A549 (cell line): ENCODE data around the gene CCDC85A.

Experiments
- CBX2 ChIP-seq: fragments of 200-600 bp; sonication (generic); IDR thresholded peaks from 2 replicates; pipeline ENCODE4 v1.6.1; 2016; ENCODE audit warnings: low read depth, mild to moderate bottlenecking, borderline replicate concordance
- CHD2 ChIP-seq: fragments of 150-350 bp; IDR thresholded peaks from 2 replicates; pipeline ENCODE4 v1.6.1; 2014; ENCODE audit warnings: low read length; ENCODE audit not compliant: partially characterized antibody
- ESRRA ChIP-seq: fragments of 150-350 bp; IDR thresholded peaks from 2 replicates; pipeline ENCODE4 v1.6.1; 2014; ENCODE audit warnings: mild to moderate bottlenecking, low read length, borderline replicate concordance
- HOXB13 ChIP-seq: fragments of 250-450 bp; sonication (Bioruptor Pico); IDR thresholded peaks from 2 replicates; pipeline ENCODE4 v1.5.0; 2020; ENCODE audit warnings: low read depth, mild to moderate bottlenecking, moderate library complexity
- JUNB ChIP-seq: fragments of >200 bp; sonication (Bioruptor Twin); formaldehyde crosslinking; IDR thresholded peaks from 2 replicates; pipeline ENCODE4 v1.6.1; 2016
- KDM1A ChIP-seq: fragments of 200-600 bp; sonication (generic); IDR thresholded peaks from 2 replicates; pipeline ENCODE4 v1.6.1; 2016; ENCODE audit warnings: low read depth, mild to moderate bottlenecking
- MAFK ChIP-seq: fragments of 450-650 bp; IDR thresholded peaks from 2 replicates; pipeline ENCODE4 v1.6.1; 2014; ENCODE audit not compliant: partially characterized antibody
- POLR2A ChIP-seq: IDR thresholded peaks from 2 replicates; pipeline ENCODE4 v1.6.1; 2012; ENCODE audit warnings: mild to moderate bottlenecking, low read length
- RAD21 ChIP-seq, 2 experiments: fragments of >200 bp in 1 of 2; sonication (Bioruptor Twin) in 1 of 2; formaldehyde crosslinking in 1 of 2; IDR thresholded peaks in 1 of 2; conservative IDR thresholded peaks in 1 of 2; 2 replicates in 1 of 2; 3 replicates in 1 of 2; pipeline ENCODE4 v1.6.1; 2012 to 2018; ENCODE audit warnings: inconsistent platforms in 1 of 2
- SMC3 ChIP-seq: fragments of >200 bp; sonication (Bioruptor Twin); formaldehyde crosslinking; IDR thresholded peaks from 3 replicates; pipeline ENCODE4 v1.6.1; 2018; ENCODE audit warnings: inconsistent platforms
- TF ChIP-seq, protein P1 (sequence below): fragments of >200 bp; sonication (Bioruptor Twin); formaldehyde crosslinking; IDR thresholded peaks from 3 replicates; pipeline ENCODE4 v1.5.1; 2016
- TF ChIP-seq, protein P2 (sequence below): IDR thresholded peaks from 2 replicates; pipeline ENCODE4 v1.6.1; 2012
- TF ChIP-seq, protein P3 (sequence below): IDR thresholded peaks from 2 replicates; pipeline ENCODE4 v1.6.1; 2012; ENCODE audit warnings: low read depth, borderline replicate concordance
- TF ChIP-seq, protein P4 (sequence below): fragments of 150-350 bp; IDR thresholded peaks from 2 replicates; pipeline ENCODE4 v1.6.1; 2014; ENCODE audit warnings: low read depth, mild to moderate bottlenecking, low read length

DNA sequence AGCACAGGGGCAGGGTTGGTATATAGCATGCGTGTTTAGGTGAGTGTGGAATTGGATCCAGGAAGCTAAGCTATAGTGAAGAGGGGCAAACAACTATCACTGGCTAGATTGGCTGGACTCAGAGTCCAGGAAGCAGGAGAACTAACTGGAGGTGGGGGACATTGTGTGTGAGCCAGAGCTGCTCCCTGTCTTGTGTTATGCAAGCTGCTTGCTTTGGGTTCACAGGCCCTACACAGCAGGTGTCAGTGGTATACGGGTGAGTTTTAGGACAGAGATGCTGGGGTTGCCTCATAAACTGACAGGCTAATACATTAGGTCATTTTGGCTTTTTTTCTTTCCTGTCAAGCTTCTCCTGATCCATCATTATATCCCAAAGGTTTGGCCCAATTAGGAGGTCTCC, 87.5 kb downstream of the CCDC85A start:
- TF ChIP-seq, protein P1, sequence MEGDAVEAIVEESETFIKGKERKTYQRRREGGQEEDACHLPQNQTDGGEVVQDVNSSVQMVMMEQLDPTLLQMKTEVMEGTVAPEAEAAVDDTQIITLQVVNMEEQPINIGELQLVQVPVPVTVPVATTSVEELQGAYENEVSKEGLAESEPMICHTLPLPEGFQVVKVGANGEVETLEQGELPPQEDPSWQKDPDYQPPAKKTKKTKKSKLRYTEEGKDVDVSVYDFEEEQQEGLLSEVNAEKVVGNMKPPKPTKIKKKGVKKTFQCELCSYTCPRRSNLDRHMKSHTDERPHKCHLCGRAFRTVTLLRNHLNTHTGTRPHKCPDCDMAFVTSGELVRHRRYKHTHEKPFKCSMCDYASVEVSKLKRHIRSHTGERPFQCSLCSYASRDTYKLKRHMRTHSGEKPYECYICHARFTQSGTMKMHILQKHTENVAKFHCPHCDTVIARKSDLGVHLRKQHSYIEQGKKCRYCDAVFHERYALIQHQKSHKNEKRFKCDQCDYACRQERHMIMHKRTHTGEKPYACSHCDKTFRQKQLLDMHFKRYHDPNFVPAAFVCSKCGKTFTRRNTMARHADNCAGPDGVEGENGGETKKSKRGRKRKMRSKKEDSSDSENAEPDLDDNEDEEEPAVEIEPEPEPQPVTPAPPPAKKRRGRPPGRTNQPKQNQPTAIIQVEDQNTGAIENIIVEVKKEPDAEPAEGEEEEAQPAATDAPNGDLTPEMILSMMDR = no peak
- TF ChIP-seq JUNB (no peak), POLR2A (no peak), MAFK (no peak), KDM1A (no peak), HOXB13 (no peak), CBX2 (no peak), CHD2 (no peak), RAD21 (conservative IDR thresholded peaks at IDR 0.05 in 1 of 2, IDR thresholded peaks at IDR 0.05 in 1 of 2) (no peak), SMC3 (no peak), ESRRA (no peak)
- TF ChIP-seq, protein P2, sequence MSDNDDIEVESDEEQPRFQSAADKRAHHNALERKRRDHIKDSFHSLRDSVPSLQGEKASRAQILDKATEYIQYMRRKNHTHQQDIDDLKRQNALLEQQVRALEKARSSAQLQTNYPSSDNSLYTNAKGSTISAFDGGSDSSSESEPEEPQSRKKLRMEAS = no peak
- TF ChIP-seq, protein P3, sequence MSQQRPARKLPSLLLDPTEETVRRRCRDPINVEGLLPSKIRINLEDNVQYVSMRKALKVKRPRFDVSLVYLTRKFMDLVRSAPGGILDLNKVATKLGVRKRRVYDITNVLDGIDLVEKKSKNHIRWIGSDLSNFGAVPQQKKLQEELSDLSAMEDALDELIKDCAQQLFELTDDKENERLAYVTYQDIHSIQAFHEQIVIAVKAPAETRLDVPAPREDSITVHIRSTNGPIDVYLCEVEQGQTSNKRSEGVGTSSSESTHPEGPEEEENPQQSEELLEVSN = no peak
- TF ChIP-seq, protein P4, sequence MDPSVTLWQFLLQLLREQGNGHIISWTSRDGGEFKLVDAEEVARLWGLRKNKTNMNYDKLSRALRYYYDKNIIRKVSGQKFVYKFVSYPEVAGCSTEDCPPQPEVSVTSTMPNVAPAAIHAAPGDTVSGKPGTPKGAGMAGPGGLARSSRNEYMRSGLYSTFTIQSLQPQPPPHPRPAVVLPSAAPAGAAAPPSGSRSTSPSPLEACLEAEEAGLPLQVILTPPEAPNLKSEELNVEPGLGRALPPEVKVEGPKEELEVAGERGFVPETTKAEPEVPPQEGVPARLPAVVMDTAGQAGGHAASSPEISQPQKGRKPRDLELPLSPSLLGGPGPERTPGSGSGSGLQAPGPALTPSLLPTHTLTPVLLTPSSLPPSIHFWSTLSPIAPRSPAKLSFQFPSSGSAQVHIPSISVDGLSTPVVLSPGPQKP = no peak
